NCI-H146 treated with DMSO at 0.1 percent for 48 hours (cell line): ENCODE data around the gene RASGRP1.

ENCODE experiments used
- DNase-seq: peaks from one replicate; lab custom pipeline; 2025; ENCODE audit not compliant: unreplicated experiment; lab: John Stamatoyannopoulos, UW

RASGRP1 gene

DNA sequence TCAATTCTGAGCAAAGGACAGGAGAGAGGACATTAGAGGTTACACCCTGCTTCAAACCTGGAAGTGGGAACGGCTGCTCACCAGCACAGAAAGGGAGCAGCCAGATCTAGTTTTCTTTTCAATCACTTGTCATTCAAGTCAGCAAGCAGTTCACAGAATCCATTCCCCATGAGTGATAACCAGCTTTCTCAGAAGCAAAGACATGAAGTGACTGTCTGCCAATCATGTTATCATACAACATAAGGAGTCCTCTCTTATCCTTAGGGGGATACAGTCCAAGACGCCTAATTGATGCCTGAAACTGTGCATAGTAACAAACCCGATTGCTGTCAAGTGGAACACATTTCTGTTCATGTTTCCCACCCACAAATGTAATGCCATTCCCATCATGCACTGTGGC is 56.0 kb downstream of the RASGRP1 start:
- no peak for DNase-seq

DNA sequence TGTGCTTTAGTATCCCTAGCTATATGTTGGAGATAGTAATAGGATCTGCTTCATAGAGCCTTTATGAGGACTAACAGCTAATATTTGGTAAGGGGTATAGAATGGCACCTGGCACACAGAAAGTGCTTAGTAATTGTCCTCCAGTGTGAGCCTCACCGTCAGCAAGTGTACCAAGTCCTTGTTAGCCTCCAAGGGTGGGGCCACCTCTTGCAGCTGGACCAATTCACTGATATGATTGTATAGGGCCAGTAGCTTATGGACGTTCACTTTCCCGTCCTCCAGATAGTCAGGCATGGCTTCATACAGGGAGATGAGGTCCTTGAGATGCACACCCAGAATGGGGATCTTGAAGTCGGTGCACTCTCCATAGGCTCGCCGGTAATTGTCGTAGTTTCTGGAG is 57.0 kb downstream of the RASGRP1 start:
- DNase-seq = no peak

DNA sequence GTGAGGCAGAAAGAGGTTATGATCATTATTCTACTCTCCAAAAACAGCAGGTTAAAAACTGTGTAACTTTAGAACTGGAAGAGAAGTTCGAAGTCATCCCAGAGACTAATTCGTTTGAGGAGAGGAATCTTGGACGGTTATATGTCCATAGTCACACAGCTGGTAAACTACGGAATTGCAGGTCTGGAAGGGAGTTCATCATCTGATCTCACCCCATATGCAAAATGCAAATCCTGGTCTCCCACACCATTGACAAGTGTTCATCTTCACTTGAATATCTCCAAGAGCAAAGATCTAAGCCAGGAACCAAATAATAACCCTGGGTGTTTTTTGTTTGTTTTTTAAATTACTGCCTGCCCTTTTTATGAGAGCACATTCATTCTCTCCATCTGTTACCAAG is 57.6 kb downstream of the RASGRP1 start:
- no peak for DNase-seq

DNA sequence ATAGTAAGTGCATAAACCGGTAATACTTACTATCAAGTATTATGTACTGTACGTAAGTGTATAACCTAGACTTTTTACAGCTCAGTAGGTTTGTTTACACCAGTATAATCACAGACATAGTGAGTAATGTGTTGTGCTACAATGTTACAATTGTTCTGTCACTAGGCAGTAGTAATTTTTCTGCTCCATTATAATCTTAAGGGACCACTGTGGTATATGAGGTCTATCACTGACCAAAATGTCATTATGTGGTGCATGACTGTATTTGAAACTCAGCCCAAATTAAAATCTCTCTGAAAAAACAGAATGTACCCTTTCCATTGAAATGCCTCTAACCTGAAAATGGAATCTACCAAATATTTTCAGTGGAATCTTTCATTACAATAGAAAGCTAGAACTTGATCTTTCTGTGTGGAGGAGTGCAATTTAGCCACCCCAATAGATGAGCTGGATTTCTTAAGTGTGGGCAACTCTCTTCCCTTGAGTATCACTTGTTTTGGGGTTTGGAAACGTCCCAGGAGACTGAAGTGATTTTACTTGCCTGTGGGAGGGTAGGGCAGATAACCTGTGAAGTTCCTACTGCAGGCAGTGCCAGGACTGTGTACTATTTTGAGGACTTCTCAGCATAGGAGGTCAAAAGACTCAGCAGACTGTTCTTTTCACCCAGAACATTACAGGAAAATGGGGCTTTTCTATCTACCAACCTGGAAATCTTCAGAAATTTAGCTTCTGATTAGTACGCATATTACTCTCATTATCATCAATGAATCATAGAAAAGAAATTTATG is 59.7 kb downstream of the RASGRP1 start:
- DNase-seq = no peak

DNA sequence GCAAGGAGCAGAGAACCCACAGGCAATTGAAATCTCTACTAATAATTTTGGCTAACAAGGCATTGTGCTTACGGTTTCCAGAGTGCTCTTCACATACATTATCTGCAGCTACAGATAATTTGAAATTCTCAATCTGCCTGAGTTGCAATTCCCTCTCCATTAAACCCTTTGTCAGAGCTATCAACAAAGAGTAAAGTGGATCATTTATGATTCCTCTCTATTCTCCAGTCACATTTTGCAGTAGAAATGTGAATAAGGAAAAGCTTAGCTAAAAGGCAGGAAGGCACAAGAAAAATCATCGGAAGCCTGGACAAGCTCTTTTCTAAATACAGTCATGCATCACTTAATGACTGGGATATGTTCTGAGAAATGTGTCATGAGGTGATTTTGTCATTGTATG is 61.1 kb downstream of the RASGRP1 start:
- DNase-seq = no peak

DNA sequence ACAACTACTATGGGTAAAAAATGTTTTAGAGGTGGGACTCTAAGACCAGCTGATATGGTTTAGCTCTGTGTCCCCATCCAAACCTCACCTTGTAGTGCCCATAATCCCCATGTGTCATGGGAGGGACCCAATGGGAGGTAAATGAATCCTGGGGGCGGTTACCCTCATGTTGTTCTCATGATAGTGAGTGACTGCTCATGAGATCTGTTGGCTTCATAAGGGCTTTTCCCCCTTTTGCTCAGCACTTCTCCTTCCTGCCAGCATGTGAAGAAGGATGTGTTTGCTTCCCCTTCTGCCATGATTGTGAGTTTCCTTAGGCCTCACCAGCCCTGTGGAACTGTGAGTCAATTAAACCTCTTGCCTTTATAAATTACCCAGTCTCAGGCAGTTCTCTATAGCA is 65.0 kb downstream of the RASGRP1 start:
- DNase-seq = no peak

DNA sequence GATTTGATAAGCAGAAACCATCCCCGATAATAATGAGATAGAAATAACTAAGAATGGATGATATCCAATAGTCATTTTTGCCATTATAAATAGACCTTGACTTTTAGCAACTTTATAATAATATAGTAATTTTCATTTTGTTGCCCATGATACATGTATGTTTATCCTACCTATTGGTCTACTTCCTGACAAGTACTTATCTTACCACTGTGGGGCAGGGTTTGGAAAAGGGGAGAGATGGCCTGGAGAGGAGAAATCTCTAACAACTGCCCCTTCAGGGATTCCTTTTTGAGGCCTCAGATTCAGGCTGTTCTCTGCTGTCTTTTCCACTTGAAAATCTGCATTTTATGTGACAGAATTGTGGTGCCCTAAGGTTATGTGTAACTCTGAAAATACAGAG is 68.5 kb downstream of the RASGRP1 start:
- DNase-seq = no peak

DNA sequence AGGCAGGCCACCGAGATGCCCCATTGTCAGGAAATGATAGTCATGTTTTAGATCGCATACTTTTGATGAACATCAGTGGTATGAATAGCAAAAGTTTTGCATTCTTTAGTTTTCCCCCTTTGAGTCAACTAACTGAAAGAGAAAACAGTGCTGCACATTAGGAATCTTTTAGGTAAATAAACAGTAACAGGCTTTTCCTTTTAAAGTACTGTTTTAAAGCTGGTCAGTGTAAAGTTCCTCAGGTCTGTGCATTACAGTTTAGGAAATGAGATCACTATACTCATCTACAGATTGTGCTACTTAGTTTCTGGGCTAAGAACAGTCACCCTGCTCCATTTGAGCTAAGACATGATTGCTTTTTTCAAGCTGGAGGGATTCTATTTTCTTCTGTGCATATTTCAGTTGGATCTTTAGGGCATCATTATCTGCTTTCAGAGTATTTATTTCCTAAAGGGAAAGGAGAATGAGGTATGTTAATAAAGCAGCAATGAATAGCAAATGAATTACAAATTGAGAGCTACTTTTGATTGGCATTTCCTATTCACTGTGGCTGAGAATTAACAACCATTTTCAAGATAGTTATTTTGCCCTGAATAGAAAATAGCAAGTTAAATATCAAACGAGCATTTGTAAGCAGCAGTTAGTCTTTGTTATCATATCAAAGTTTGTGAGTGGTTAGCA is 74.2 kb downstream of the RASGRP1 start:
- no peak for DNase-seq

DNA sequence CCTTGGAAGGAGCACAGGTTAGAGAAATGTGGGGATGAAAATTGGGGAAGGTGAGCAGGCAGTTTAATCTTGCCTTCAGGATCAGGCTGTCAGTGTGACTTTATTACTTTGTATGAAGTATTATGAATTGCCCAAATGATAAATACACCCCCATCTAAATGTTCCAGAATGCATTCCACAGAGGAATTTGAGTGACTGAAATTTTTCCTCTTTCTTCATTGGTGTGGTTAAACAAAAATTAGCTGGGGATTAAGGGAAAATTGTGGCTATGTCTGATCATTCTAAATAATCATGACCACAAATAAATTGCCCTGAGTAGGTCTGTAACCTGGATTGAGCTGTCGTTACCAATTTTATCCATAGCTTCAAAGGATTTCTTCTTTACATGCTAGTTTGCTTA is 77.2 kb downstream of the RASGRP1 start:
- no peak for DNase-seq

DNA sequence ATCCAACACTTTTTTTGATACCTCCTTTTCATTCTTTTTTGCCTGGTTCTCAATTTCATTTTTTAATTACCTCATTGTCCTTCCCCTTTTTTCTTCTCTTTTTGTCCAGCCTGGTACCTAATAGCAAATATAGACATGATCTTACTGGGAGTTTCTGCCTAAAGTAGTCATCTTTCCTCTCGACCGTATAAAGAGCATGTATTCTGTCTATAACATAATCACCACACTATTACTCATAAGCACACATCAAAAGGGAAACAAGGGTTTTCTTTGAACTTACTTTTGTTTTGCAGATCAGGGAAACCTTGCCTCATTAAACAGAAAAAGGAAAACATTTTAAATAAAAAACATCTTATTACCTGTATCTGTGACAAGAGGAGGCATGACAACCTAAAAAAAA is 77.7 kb downstream of the RASGRP1 start:
- DNase-seq = no peak

DNA sequence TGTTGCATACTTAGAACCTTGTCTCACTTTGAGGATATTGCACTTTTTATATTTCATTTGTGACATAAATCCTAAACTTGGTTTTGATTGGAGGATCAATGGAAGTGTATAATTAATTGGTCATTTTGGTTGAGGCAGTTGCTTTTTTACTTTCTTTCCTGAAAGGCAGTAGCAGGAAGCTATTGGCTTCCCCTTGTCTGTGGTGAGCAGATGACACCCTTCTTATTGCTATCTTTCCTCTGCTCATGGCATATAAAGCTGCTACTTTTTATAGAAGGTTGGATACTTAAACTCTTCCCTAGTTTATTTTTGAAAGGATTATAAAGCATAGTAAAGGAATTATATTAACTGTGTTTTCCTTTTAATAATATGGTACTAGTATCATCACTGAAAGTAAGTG is 82.0 kb downstream of the RASGRP1 start:
- DNase-seq = no peak

DNA sequence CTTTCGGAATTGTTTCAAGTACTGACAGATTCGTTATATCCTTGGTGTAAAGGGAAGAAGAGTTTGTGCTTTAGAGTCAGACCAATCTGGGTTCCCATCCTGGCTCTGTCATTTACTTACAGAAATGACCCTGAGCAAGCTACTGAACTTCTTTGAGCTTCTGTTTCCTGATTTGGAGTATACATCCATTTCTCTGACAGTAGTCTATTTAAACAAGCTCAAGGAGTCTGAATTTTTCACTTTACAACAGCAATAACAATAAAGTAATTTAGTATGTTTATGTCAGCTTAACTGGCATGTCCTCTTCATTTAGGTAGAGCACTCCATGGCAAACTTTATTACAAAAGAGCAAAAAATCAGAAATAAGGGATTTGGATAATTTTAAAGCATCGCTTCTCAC is 82.9 kb downstream of the RASGRP1 start:
- no peak for DNase-seq

DNA sequence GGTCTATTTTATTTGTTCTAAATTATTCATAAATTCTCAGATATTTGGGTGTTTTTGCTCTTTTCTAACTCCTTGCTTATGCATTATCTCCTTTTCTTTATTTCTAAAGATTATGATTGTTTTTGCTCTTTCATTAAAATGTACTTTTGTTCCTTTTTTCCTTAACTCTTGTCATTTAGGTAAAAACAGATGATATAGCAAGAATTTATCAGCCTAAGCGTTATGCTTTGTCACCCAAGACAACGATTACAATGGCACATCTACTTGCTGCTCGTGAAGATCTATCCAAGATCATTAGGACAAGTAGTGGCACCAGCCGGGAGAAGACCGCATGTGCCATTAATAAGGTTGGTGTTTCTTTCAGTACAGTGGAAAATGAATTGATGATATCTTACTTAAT is 83.5 kb downstream of the RASGRP1 start:
- DNase-seq = no peak

DNA sequence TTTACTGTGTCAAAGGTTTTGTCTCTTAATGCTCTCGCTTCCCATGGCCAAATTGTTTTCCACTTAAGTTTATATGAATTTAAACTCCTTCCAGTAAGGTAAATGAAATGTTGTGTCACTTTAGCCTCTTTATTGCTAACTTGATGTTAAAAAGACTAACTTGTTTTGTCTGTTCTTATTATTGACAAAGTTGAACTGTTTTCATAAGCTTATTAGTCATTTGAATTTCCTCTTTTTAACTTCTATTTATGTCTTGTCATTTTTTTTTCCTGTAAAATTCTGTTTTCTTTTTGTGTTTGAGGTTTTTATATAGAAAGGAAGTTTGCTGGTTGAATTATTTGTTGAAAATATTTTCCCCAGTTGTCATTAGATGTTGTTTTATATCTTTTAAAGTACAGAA is 84.9 kb downstream of the RASGRP1 start:
- no peak for DNase-seq

DNA sequence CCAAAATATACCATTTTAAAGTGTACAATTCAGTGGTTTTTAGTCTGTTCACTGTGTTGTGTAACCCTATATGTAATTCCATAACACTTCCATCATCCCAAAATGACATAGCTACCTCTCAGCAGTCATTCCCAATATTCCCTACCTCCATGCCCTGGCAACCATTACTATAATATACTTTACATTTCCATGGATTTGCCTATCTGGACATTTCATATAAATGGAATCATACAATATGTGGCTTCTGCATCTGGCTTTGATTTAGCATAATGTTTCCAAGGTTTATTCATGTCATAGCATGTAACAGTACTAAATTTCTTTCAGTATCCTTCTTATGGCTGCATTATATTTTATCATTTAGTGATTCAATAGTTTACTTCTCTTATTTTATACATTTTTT is 85.3 kb downstream of the RASGRP1 start:
- no peak for DNase-seq

DNA sequence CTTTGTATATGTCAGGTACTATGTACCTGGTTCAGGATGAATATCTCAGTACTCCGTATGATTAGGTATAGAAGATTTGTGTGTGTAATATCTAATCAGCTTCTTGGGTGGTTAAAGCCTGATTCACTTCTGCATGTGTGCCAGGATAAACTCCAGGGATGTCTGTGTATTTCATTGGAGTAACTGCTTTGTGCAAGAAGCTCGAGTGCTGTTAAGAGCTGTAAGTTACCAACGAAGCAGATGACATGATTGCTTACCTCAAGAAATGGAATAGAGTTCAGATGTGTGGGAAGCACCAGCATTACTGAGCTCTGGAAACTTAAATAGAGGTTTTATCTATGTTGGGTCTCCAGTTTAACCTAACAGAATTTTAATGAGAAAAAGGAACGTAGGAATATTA is 87.0 kb downstream of the RASGRP1 start:
- DNase-seq = no peak

DNA sequence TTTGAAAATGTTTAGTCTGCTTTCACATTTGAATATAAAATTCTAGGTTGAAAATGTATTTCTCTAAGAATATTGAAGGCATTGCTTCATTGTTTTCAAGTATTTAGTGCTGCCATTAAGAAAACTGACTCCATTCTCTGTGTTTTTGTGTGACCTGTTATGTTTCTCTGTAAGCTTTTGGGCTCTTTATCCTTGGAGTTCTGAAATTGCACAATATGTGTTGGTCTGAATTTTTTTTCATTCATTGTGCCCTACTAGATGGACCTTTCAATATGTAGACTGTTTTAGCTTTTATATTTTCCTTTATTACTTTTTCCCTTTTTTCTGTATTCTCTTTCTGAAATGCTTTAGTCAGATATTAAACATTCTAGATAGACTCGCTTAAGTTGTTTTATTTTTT is 88.5 kb downstream of the RASGRP1 start:
- no peak for DNase-seq

DNA sequence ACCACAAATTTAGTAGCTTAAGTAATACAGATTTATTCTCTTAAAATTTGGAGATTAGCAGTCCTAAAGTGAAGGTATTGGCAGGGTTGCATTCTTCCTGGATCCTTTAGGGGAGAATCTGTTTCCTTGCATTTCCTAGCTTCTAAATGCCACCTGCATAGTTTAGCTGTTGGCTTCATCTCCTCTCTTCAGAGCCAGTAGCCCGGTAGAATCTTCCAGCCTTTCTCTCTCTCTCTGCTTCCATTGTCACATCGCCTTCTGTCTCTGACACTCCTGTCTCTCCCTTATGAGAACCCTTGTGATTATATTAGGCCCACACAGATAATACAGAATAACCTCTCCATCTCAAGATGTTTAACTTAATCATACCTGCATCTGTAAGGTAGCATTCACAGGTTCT is 89.3 kb downstream of the RASGRP1 start:
- no peak for DNase-seq

DNA sequence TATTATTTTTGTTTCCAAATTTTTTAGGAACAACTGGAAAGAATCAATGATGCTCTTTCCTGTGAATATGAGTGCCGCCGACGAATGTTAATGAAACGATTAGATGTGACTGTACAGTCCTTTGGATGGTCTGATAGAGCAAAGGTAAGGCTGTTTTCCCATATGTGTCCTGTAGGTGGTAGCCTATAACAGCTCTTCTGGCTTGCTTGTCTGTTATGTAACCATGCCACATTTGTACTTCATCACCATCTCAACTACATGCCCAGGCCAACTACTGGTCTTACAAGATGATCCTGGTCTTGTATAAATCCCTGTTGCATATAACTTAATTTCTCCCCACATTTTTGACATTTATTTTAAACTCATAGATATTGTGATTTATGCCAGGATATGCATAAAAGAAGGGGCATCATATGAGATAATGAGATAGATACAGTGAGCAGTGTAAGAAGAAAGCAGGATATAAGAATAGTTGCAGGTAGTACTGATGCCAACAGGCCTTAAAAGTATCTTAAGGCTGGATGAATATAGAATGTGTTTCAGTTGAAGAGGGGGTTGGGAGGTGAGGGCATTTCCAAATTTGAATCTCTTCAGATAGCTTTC is 90.4 kb downstream of the RASGRP1 start:
- peak; percentile 5 for DNase-seq

DNA sequence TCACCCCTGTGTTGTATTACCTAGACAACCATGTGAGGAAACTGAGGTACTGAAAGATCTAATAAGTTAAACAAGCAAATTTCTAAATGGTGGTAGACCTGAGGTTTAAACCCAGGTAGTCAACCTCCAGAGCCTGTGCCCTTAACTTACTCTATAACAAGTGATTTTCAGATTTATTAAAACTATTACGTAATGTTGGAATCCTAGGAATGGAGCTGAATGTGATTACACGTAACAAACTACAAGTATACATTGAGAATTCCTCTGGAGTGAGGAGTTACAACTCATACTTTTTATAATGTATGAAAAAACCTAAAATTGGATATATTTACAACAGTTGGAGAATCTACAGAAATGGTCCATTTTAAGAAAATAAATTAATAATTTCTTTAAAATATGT is 92.6 kb downstream of the RASGRP1 start:
- DNase-seq = no peak

DNA sequence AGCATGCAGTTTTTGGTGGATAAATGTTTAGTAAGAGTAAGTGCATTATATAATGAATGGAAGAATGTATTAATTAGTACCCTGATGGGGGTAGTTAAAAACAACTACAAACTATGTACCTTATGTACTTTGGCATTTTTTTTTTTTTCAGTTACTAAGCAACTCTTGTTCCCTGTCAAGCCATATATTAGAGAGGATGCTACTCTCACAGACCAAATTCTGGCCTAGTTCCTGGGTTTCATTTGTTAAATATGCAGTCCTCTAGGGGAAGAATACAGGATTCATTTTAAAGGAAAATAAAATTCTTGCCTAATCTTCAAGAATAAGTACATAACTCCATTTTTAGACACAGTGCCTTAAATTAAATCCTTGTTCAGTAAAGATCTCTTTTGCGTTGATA is 93.8 kb downstream of the RASGRP1 start:
- DNase-seq = no peak

DNA sequence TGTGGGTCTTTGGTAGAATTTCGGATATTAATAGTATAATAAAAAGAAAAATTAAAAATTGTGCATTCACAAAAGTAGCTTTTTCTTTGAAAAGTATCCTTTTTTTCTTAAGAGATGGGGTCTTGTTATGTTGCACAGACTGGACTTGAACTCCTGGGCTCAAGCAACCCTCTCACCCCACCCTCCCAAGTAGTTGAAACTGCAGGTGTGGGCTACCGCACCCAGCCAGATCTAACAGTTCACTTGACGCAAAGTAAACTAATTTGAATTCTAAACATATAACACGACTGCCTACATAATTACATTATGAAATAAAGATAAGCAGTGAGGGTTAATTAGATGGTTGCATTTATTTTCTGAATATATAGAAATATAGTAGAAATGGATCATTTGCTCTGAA is 99.9 kb downstream of the RASGRP1 start:
- no peak for DNase-seq
